ENCODE data around the gene C1orf53.

DNA sequence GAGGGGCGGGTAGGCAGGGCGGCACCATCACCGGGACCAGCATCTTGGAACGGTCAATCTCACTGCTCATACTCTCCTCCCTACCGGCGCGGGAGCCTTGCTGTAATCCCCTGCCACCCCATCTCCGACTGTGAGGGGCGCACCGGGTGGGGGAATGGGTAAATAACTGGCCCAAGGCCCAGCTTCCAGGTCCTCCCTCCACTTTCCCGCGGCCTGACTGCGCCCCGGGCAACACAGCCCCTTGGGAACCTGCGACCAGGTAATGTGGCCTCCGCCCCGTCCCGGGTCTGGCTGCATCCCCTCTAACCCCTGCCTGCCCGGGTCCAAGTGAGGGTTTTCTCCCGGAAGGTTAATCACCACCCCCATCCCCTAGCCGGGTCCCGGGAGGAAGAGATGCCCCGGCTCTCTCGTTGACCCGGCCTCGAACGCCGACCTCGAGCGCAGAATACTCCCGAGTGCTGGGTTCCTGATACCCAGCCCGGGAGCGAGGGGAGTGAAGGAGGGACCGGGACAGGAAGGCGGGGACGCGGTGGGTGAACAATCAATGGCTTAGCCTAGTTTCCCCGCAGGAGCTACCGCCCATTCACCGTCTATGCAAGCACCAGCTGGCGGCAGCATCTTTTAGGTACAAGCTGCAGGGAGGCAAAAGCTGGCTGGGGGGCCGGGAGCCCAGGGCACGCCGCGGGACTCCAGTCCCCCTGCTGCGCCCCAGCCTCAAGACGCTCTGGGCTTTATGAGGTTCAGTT, 8.9 kb downstream of the C1orf53 start:
- TF ChIP-seq POLR2AphosphoS5 (IDR thresholded peaks at IDR 0.05; ENCODE audit: low read depth, low read length) (no peak), TAF1 (IDR thresholded peaks at IDR 0.05; ENCODE audit: borderline replicate concordance, insufficient read depth, low read length) (no peak), SIN3A (IDR thresholded peaks at IDR 0.05; ENCODE audit: borderline replicate concordance, insufficient read depth, low read length) (no peak), REST (IDR thresholded peaks at IDR 0.05; ENCODE audit: insufficient read depth in 1 of 2, low read depth in 2 of 2, low read length in 2 of 2) (no peak), FOXP2 (optimal IDR thresholded peaks at IDR 0.05; ENCODE audit: borderline replicate concordance, extremely low read depth, extremely low read length, insufficient read depth) (no peak)
